ENCODE measurements around the gene SP100.

DNA sequence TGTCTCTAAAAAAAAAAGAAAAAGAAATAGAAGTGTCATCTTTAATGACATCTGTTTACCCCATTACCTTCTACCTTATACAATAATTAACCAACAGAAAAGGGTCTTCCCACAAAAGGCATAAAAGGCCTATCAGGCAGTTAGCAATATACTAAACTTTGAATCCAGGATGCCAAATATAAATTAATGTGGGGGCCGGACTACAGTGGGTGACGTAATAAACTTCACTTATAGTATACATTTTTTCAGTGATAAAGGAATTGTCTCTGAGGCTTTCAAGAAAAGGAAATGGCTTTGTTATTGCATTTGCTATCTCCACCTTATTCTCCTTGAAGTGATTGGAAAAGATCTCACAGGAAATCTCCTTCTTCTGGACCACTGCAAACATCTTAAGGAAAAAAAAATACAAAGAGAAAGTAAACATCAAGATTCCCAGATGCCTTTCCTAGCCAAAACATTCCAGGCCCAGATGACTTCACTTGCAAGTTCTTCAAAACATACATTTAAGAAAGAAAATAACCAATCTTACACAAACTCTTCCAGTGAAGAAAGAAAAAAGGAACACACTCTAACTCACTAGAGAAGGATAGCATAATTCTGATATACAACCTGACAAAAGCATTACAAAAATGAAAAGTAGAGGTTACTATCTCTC, 170.5 kb downstream of the SP100 start:
- TF ChIP-seq ZNF555 (tag by site-specific recombination; conservative IDR thresholded peaks at IDR 0.05) (no peak), ZNF239 (tag by site-specific recombination; IDR thresholded peaks at IDR 0.05) (no peak), ZNF792 (tag by site-specific recombination; IDR thresholded peaks at IDR 0.05) (no peak), ZNF302 (tag by site-specific recombination; IDR thresholded peaks at IDR 0.05; ENCODE audit: low read depth) (no peak)
- TF ChIP-seq, protein P1, sequence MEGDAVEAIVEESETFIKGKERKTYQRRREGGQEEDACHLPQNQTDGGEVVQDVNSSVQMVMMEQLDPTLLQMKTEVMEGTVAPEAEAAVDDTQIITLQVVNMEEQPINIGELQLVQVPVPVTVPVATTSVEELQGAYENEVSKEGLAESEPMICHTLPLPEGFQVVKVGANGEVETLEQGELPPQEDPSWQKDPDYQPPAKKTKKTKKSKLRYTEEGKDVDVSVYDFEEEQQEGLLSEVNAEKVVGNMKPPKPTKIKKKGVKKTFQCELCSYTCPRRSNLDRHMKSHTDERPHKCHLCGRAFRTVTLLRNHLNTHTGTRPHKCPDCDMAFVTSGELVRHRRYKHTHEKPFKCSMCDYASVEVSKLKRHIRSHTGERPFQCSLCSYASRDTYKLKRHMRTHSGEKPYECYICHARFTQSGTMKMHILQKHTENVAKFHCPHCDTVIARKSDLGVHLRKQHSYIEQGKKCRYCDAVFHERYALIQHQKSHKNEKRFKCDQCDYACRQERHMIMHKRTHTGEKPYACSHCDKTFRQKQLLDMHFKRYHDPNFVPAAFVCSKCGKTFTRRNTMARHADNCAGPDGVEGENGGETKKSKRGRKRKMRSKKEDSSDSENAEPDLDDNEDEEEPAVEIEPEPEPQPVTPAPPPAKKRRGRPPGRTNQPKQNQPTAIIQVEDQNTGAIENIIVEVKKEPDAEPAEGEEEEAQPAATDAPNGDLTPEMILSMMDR (tag by site-specific recombination; IDR thresholded peaks at IDR 0.05) = no peak
- TF ChIP-seq, protein P2, sequence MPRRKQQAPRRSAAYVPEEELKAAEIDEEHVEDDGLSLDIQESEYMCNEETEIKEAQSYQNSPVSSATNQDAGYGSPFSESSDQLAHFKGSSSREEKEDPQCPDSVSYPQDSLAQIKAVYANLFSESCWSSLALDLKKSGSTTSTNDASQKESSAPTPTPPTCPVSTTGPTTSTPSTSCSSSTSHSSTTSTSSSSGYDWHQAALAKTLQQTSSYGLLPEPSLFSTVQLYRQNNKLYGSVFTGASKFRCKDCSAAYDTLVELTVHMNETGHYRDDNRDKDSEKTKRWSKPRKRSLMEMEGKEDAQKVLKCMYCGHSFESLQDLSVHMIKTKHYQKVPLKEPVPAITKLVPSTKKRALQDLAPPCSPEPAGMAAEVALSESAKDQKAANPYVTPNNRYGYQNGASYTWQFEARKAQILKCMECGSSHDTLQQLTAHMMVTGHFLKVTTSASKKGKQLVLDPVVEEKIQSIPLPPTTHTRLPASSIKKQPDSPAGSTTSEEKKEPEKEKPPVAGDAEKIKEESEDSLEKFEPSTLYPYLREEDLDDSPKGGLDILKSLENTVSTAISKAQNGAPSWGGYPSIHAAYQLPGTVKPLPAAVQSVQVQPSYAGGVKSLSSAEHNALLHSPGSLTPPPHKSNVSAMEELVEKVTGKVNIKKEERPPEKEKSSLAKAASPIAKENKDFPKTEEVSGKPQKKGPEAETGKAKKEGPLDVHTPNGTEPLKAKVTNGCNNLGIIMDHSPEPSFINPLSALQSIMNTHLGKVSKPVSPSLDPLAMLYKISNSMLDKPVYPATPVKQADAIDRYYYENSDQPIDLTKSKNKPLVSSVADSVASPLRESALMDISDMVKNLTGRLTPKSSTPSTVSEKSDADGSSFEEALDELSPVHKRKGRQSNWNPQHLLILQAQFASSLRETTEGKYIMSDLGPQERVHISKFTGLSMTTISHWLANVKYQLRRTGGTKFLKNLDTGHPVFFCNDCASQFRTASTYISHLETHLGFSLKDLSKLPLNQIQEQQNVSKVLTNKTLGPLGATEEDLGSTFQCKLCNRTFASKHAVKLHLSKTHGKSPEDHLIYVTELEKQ (tag by site-specific recombination; IDR thresholded peaks at IDR 0.05; ENCODE audit: borderline replicate concordance) = no peak
- TF ChIP-seq, protein P3, sequence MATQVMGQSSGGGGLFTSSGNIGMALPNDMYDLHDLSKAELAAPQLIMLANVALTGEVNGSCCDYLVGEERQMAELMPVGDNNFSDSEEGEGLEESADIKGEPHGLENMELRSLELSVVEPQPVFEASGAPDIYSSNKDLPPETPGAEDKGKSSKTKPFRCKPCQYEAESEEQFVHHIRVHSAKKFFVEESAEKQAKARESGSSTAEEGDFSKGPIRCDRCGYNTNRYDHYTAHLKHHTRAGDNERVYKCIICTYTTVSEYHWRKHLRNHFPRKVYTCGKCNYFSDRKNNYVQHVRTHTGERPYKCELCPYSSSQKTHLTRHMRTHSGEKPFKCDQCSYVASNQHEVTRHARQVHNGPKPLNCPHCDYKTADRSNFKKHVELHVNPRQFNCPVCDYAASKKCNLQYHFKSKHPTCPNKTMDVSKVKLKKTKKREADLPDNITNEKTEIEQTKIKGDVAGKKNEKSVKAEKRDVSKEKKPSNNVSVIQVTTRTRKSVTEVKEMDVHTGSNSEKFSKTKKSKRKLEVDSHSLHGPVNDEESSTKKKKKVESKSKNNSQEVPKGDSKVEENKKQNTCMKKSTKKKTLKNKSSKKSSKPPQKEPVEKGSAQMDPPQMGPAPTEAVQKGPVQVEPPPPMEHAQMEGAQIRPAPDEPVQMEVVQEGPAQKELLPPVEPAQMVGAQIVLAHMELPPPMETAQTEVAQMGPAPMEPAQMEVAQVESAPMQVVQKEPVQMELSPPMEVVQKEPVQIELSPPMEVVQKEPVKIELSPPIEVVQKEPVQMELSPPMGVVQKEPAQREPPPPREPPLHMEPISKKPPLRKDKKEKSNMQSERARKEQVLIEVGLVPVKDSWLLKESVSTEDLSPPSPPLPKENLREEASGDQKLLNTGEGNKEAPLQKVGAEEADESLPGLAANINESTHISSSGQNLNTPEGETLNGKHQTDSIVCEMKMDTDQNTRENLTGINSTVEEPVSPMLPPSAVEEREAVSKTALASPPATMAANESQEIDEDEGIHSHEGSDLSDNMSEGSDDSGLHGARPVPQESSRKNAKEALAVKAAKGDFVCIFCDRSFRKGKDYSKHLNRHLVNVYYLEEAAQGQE (tag by site-specific recombination; IDR thresholded peaks at IDR 0.05) = no peak

All from HEK293 (cell line).